ENCODE measurements around the gene NRXN3.
"Not testable (repeated sequence)": the region's sequence is repeated elsewhere in the genome, so short reads cannot be mapped to it uniquely, and the experiment has no call there.

The NRXN3 gene

GRCh38 chr14:79100578-79100977 lies 930.4 kb downstream of the NRXN3 start:
- Histone ChIP-seq H3K36me3 (ENCODE audit: low read depth) (no peaks in the 10 kb centered on the region), H3K27ac (ENCODE audit: poor library complexity, severe bottlenecking) (no peak overlapping the region), H3K9me3 (ENCODE audit: severe bottlenecking) (no peaks in the 10 kb centered on the region), H3K4me1 (ENCODE audit: insufficient read depth, poor library complexity, severe bottlenecking) (no peaks in the 10 kb centered on the region), H3K27me3 (ENCODE audit: insufficient read depth, poor library complexity, severe bottlenecking) (no peaks in the 10 kb centered on the region), H3K4me3 (ENCODE audit: severe bottlenecking) (no peak overlapping the region)
- no peak for ATAC-seq (ENCODE audit: low read depth)
- no peak for DNase-seq (ENCODE audit: low spot score)
- TF ChIP-seq CTCF (IDR thresholded peaks at IDR 0.05; ENCODE audit: poor library complexity, severe bottlenecking) = no peak

- H3K9me3 ChIP-seq (ENCODE audit: severe bottlenecking) = no peaks in the 10 kb centered on the region
- ATAC-seq (ENCODE audit: low read depth) = no peak
- no peaks in the 10 kb centered on the region for H3K36me3 ChIP-seq (ENCODE audit: low read depth)
- H3K4me3 ChIP-seq (ENCODE audit: severe bottlenecking) = no peak overlapping the region
- no peaks in the 10 kb centered on the region for H3K27me3 ChIP-seq (ENCODE audit: insufficient read depth, poor library complexity, severe bottlenecking)
- H3K27ac ChIP-seq (ENCODE audit: poor library complexity, severe bottlenecking) = no peak overlapping the region
- no peaks in the 10 kb centered on the region for H3K4me1 ChIP-seq (ENCODE audit: insufficient read depth, poor library complexity, severe bottlenecking)
- no peak for DNase-seq (ENCODE audit: low spot score)
- no peak for TF ChIP-seq CTCF (IDR thresholded peaks at IDR 0.05; ENCODE audit: poor library complexity, severe bottlenecking)
Observed at GRCh38 chr14:79101388-79101787, 931.2 kb downstream of the NRXN3 start.

- no peak for DNase-seq (ENCODE audit: low spot score)
- no peaks in the 10 kb centered on the region for H3K27me3 ChIP-seq (ENCODE audit: insufficient read depth, poor library complexity, severe bottlenecking)
- H3K4me1 ChIP-seq (ENCODE audit: insufficient read depth, poor library complexity, severe bottlenecking) = no peaks in the 10 kb centered on the region
- no peak overlapping the region for H3K27ac ChIP-seq (ENCODE audit: poor library complexity, severe bottlenecking)
- no peak overlapping the region for H3K4me3 ChIP-seq (ENCODE audit: severe bottlenecking)
- no peak for TF ChIP-seq CTCF (IDR thresholded peaks at IDR 0.05; ENCODE audit: poor library complexity, severe bottlenecking)
- H3K9me3 ChIP-seq (ENCODE audit: severe bottlenecking) = no peaks in the 10 kb centered on the region
- H3K36me3 ChIP-seq (ENCODE audit: low read depth) = no peaks in the 10 kb centered on the region
- no peak for ATAC-seq (ENCODE audit: low read depth)
Observed at GRCh38 chr14:79103764-79104163, 933.6 kb downstream of the NRXN3 start.

GRCh38 chr14:79110564-79110963 lies 940.4 kb downstream of the NRXN3 start:
- not testable (repeated sequence) for H3K36me3 ChIP-seq (ENCODE audit: low read depth); H3K4me1 ChIP-seq (ENCODE audit: insufficient read depth, poor library complexity, severe bottlenecking); H3K4me3 ChIP-seq (ENCODE audit: severe bottlenecking); H3K27me3 ChIP-seq (ENCODE audit: insufficient read depth, poor library complexity, severe bottlenecking); H3K9me3 ChIP-seq (ENCODE audit: severe bottlenecking); ATAC-seq (ENCODE audit: low read depth); DNase-seq (ENCODE audit: low spot score); H3K27ac ChIP-seq (ENCODE audit: poor library complexity, severe bottlenecking)

GRCh38 chr14:79111987-79112501 lies 941.9 kb downstream of the NRXN3 start:
- Histone ChIP-seq H3K36me3 (ENCODE audit: low read depth) (no peaks in the 10 kb centered on the region), H3K9me3 (ENCODE audit: severe bottlenecking) (no peaks in the 10 kb centered on the region), H3K4me1 (ENCODE audit: insufficient read depth, poor library complexity, severe bottlenecking) (no peaks in the 10 kb centered on the region), H3K27me3 (ENCODE audit: insufficient read depth, poor library complexity, severe bottlenecking) (no peaks in the 10 kb centered on the region), H3K4me3 (ENCODE audit: severe bottlenecking) (no peak overlapping the region), H3K27ac (ENCODE audit: poor library complexity, severe bottlenecking) (no peak overlapping the region)
- TF ChIP-seq CTCF (IDR thresholded peaks at IDR 0.05; ENCODE audit: poor library complexity, severe bottlenecking) = no peak
- ATAC-seq (ENCODE audit: low read depth) (no peak), DNase-seq (ENCODE audit: low spot score) (no peak)

All from RWPE2 (cell line).